Trophoblast cell (in vitro differentiated cells and primary cell): ENCODE measurements around the gene KLHL18.

Experiments
- DNase-seq, 2 donors: peaks; one replicate each; pipeline ENCODE4 v3.0.0-alpha.2; 2016
- H2AFZ ChIP-seq: 2 replicates; pipeline ENCODE4 v1.6.1; 2013; ENCODE audit warnings: low read length, moderate library complexity, mild to moderate bottlenecking; ENCODE audit not compliant: insufficient read depth, poor library complexity
- H2AK5ac ChIP-seq: 2 replicates; pipeline ENCODE4 v1.6.1; 2013; ENCODE audit warnings: mild to moderate bottlenecking, low read length
- H2BK120ac ChIP-seq: 2 replicates; pipeline ENCODE4 v1.6.1; 2013; ENCODE audit warnings: low read length, mild to moderate bottlenecking, moderate library complexity; ENCODE audit not compliant: insufficient read depth, poor library complexity
- H2BK12ac ChIP-seq: 2 replicates; pipeline ENCODE4 v1.6.1; 2013; ENCODE audit warnings: mild to moderate bottlenecking, low read length, moderate library complexity
- H2BK5ac ChIP-seq: 2 replicates; pipeline ENCODE4 v1.6.1; 2013; ENCODE audit warnings: low read length, low read depth, moderate library complexity, mild to moderate bottlenecking; ENCODE audit not compliant: poor library complexity
- H3K14ac ChIP-seq: 2 replicates; pipeline ENCODE4 v1.6.1; 2013; ENCODE audit warnings: mild to moderate bottlenecking, low read length
- H3K18ac ChIP-seq: 2 replicates; pipeline ENCODE4 v1.6.1; 2013; ENCODE audit warnings: mild to moderate bottlenecking, low read length
- H3K23ac ChIP-seq: 2 replicates; pipeline ENCODE4 v1.6.1; 2013; ENCODE audit warnings: low read length
- H3K27ac ChIP-seq: 2 replicates; pipeline ENCODE4 v1.5.1; 2013; ENCODE audit warnings: low read depth, mild to moderate bottlenecking, inconsistent platforms, low read length, moderate library complexity
- H3K27me3 ChIP-seq: 2 replicates; pipeline ENCODE4 v1.6.1; 2013; ENCODE audit warnings: inconsistent platforms, mild to moderate bottlenecking, low read length, moderate library complexity; ENCODE audit not compliant: insufficient read depth
- H3K36me3 ChIP-seq, 2 experiments: 1 replicate in 1 of 2; 2 replicates in 1 of 2; pipeline ENCODE4 v1.6.1; 2013; ENCODE audit warnings: low read length in 2 of 2, mild to moderate bottlenecking in 2 of 2, moderate library complexity in 1 of 2; ENCODE audit not compliant: insufficient read depth in 2 of 2, control insufficient read depth in 1 of 2
- H3K4ac ChIP-seq: 2 replicates; pipeline ENCODE4 v1.6.1; 2013; ENCODE audit warnings: low read depth, mild to moderate bottlenecking, low read length, moderate library complexity
- H3K4me1 ChIP-seq, 2 experiments: 1 replicate in 1 of 2; 2 replicates in 1 of 2; pipeline ENCODE4 v1.6.1; 2013; ENCODE audit warnings: low read length in 2 of 2, mild to moderate bottlenecking in 2 of 2, moderate library complexity in 1 of 2; ENCODE audit not compliant: insufficient read depth in 2 of 2, control insufficient read depth in 1 of 2
- H3K4me2 ChIP-seq: 2 replicates; pipeline ENCODE4 v1.6.1; 2013; ENCODE audit warnings: inconsistent platforms, mild to moderate bottlenecking, low read length, moderate library complexity
- H3K4me3 ChIP-seq: 2 replicates; pipeline ENCODE4 v1.5.1; 2013; ENCODE audit warnings: mild to moderate bottlenecking, low read depth, low read length, inconsistent platforms
- H3K79me1 ChIP-seq: one replicate; pipeline ENCODE4 v1.6.1; 2013; ENCODE audit warnings: low read length
- H3K79me2 ChIP-seq: 2 replicates; pipeline ENCODE4 v1.6.1; 2013; ENCODE audit warnings: low read length, mild to moderate bottlenecking; ENCODE audit not compliant: control insufficient read depth, insufficient read depth, poor library complexity
- H3K9ac ChIP-seq: 2 replicates; pipeline ENCODE4 v1.6.1; 2013; ENCODE audit warnings: mild to moderate bottlenecking, low read length
- H3K9me3 ChIP-seq: 2 replicates; pipeline ENCODE4 v1.6.1; 2013; ENCODE audit warnings: low read depth, mild to moderate bottlenecking, control low read depth, inconsistent platforms, low read length; ENCODE audit not compliant: insufficient read depth
- H4K12ac ChIP-seq: 2 replicates; pipeline ENCODE4 v1.6.1; 2013; ENCODE audit warnings: low read depth, mild to moderate bottlenecking, low read length, moderate library complexity
- H4K8ac ChIP-seq: 2 replicates; pipeline ENCODE4 v1.6.1; 2013; ENCODE audit warnings: low read depth, mild to moderate bottlenecking, low read length, moderate library complexity
- H4K91ac ChIP-seq: one replicate; pipeline ENCODE4 v1.6.1; 2013; ENCODE audit warnings: low read depth, mild to moderate bottlenecking, low read length, moderate library complexity
- WGBS: extraction: QIAGEN DNeasy Blood & Tissue Kit; methylation state at CpG from one replicate; pipeline ENCODE4 v1.1.7; 2013; ENCODE audit warnings: missing lambda C conversion rate; ENCODE audit not compliant: insufficient read length, insufficient coverage; ENCODE audit errors: extremely low coverage; 5-methylcytosine and 5-hydroxymethylcytosine counted together

The KLHL18 gene

DNA sequence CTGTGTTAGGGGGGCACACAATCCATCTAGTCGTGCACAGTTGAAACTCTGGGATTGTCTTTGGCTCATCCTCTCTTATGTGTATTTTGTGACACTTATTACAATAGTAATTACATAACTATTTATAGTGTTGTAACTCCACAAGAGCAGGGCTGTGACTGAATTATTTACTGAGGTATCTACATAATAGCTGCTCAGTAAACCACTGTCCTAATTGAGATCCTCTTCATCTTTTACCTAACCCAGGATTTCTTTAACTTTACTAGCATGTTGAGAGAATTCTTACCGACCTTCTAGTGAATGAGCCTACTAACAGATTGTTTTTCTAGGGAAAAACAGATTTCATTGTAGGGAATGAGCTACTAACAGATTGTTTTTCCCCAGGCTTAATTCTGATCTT, 11.1 kb downstream of the KLHL18 start:
- no peak for DNase-seq
- Histone ChIP-seq H3K27me3 (no peaks in the 10 kb centered on the region), H2AFZ (no peak overlapping the region), H3K36me3 (no peaks in the 10 kb centered on the region), H4K91ac (no peak overlapping the region), H3K9me3 (no peaks in the 10 kb centered on the region), H3K79me2 (peaks cover 2% of the 10 kb centered on the region), H3K4me1 (no peaks in the 10 kb centered on the region), H2BK12ac (no peak overlapping the region), H3K4me2 (no peak overlapping the region), H3K4me3 (no peak overlapping the region), H4K8ac (no peak overlapping the region), H3K27ac (no peak overlapping the region), H3K9ac (no peak overlapping the region), H2BK120ac (no peak overlapping the region), H3K79me1 (no peaks in the 10 kb centered on the region), H3K18ac (no peak overlapping the region), H3K14ac (no peak overlapping the region), H4K12ac (no peak overlapping the region), H2AK5ac (no peak overlapping the region), H3K4ac (no peak overlapping the region), H2BK5ac (no peak overlapping the region), H3K23ac (no peak overlapping the region)
- WGBS, result no CpG with 5 or more reads among the region's 2 CpGs

DNA sequence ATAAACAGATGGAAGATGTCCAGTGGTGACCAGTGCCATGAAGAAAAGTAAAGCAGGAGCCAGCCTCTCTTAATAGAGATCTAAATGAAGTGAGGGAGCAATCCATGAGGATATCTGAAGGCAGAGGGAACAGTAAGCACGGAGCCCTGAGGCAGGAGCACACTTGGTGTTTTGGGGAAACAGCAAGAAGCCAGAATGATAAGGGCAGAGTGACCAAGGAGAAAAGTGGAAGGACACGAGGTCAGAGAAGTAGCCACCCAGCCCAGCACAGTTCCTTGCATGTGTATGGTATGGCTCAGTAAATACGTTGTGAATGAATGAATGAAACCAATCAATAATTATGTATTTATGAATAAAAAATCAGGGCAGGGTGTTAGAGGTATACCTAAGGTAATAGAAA, 11.6 kb downstream of the KLHL18 start:
- H4K12ac ChIP-seq, result no peak overlapping the region

DNA sequence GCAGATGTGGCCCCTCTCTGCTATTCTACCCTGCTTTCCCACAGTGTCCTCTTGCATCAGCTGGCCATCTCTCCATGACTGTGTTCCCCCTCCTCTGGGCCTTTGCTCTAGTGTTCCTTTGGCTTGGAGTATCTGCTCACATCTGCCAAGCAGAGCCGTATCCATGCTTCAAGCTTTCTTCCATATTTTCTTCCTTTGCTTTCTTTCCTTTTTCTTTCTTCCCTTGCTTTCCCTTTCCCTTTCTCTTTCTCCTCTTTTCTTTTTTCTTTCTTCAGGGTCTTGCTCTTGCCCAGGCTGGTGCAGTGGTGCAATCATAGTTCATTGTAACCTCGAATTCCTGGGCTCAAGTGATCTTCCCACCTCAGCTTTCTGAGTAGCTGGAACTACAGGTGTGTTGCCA, 12.6 kb downstream of the KLHL18 start:
- Histone ChIP-seq H2BK12ac (no peak overlapping the region), H2AFZ (no peak overlapping the region), H3K27ac (no peak overlapping the region), H3K79me2 (peaks cover 2% of the 10 kb centered on the region), H3K36me3 (no peaks in the 10 kb centered on the region), H3K23ac (no peak overlapping the region), H3K4me3 (no peak overlapping the region), H4K12ac (no peak overlapping the region), H4K91ac (no peak overlapping the region), H3K4ac (no peak overlapping the region), H3K9me3 (no peaks in the 10 kb centered on the region), H3K18ac (peak overlapping the region; percentile 61), H2BK120ac (no peak overlapping the region), H3K4me2 (no peak overlapping the region), H2BK5ac (no peak overlapping the region), H4K8ac (no peak overlapping the region), H3K9ac (no peak overlapping the region), H3K4me1 (peaks cover 0 to 2% of the 10 kb centered on the region in 2 experiments), H2AK5ac (no peak overlapping the region), H3K14ac (no peak overlapping the region), H3K79me1 (no peaks in the 10 kb centered on the region), H3K27me3 (no peaks in the 10 kb centered on the region)
- DNase-seq, result no peak
- no CpG with 5 or more reads among the region's 2 CpGs for WGBS

More for the DNA sequence above, 11.6 kb downstream of the KLHL18 start:
- H3K18ac ChIP-seq, result no peak overlapping the region
- H3K36me3 ChIP-seq, result no peaks in the 10 kb centered on the region
- no peak overlapping the region for H3K27ac ChIP-seq
- no peak overlapping the region for H3K4me3 ChIP-seq
- no peak overlapping the region for H3K4ac ChIP-seq
- H4K91ac ChIP-seq, result no peak overlapping the region
- H3K9me3 ChIP-seq, result no peaks in the 10 kb centered on the region
- H3K9ac ChIP-seq, result no peak overlapping the region
- no CpG with 5 or more reads among the region's 3 CpGs for WGBS
- no peak overlapping the region for H3K4me2 ChIP-seq
- no peak overlapping the region for H3K23ac ChIP-seq
- H4K8ac ChIP-seq, result no peak overlapping the region
- H2BK12ac ChIP-seq, result no peak overlapping the region
- H3K79me1 ChIP-seq, result no peaks in the 10 kb centered on the region
- H2BK5ac ChIP-seq, result no peak overlapping the region
- no peak overlapping the region for H2AK5ac ChIP-seq
- H3K79me2 ChIP-seq, result peaks cover 2% of the 10 kb centered on the region
- H3K4me1 ChIP-seq, result no peaks in the 10 kb centered on the region
- H3K14ac ChIP-seq, result no peak overlapping the region
- no peaks in the 10 kb centered on the region for H3K27me3 ChIP-seq
- no peak overlapping the region for H2BK120ac ChIP-seq
- DNase-seq, result no peak
- H2AFZ ChIP-seq, result no peak overlapping the region

DNA sequence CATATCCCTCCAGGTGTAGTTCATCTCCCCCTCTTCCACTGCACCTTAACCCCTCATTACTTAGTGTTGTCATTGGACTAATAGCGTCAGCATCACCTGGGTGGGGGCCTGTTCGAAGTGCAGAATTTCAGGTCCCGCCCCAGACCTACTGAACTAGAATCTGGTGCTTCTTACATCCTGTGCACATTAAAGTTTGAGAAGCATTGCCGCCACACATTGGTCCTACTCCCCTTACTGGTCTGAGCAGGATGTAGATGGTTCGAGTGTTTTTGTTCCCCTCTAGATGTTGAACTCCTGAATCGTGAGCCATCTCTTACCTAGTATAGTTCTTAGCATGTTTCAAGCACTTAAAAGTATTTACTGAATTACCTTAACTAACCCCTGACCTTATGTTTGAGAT, 13.2 kb downstream of the KLHL18 start:
- H3K18ac ChIP-seq, result no peak overlapping the region
- H3K4me3 ChIP-seq, result no peak overlapping the region
- H3K79me2 ChIP-seq, result peaks cover 2% of the 10 kb centered on the region

More for the DNA sequence above, 13.2 kb downstream of the KLHL18 start:
- WGBS, result no CpG with 5 or more reads among the region's 6 CpGs
- H3K14ac ChIP-seq, result no peak overlapping the region
- no peak overlapping the region for H2BK120ac ChIP-seq
- H4K12ac ChIP-seq, result no peak overlapping the region
- no peak overlapping the region for H4K91ac ChIP-seq
- H3K79me1 ChIP-seq, result no peaks in the 10 kb centered on the region
- H3K9me3 ChIP-seq, result no peaks in the 10 kb centered on the region
- H3K27ac ChIP-seq, result no peak overlapping the region
- H3K23ac ChIP-seq, result no peak overlapping the region
- H3K4ac ChIP-seq, result no peak overlapping the region
- no peak overlapping the region for H2BK5ac ChIP-seq
- H3K27me3 ChIP-seq, result no peaks in the 10 kb centered on the region
- no peak overlapping the region for H2AFZ ChIP-seq
- H2AK5ac ChIP-seq, result no peak overlapping the region
- peaks cover 0 to 2% of the 10 kb centered on the region in 2 experiments for H3K4me1 ChIP-seq
- no peak overlapping the region for H3K9ac ChIP-seq
- H3K36me3 ChIP-seq, result no peaks in the 10 kb centered on the region
- H2BK12ac ChIP-seq, result no peak overlapping the region
- H4K8ac ChIP-seq, result no peak overlapping the region
- no peak for DNase-seq
- no peak overlapping the region for H3K4me2 ChIP-seq
